ENCODE data around the gene MYBPC3. TPM values are rescaled to one million over a fixed set of nuclear protein-coding genes. Genes with fewer than 3 reads are reported as not detected.

The MYBPC3 gene
- total and polyA plus RNA-seq, 4 donors: 0.89 to 3.4 (median 1.0) TPM

GRCh38 chr11:47378010-47378835, 25.7 kb upstream of the MYBPC3 start, which contains the start of gene SPI1:
TSS of gene SPI1 (minus strand) at chr11:47378547. CDS start at chr11:47378353, 194 bp downstream.
- no peak for DNase-seq

GRCh38 chr11:47377571-47378009, 25.1 kb upstream of the MYBPC3 start:
- 34 to 67% methylated on average over 5 of the region's 5 CpGs for WGBS, 2 donors
- ATAC-seq (ENCODE audit: insufficient read depth, low FRiP score) (no peak), DNase-seq (no peak)
- Histone ChIP-seq H3K4me1 (ENCODE audit: control insufficient read depth in 5 of 5, insufficient read depth in 5 of 5, low read length in 5 of 5) (peaks cover 0 to 2% (median 0%) of the 10 kb centered on the region in 5 donors), H3K27ac (ENCODE audit: low read depth in 1 of 2, low read length in 1 of 2) (peak overlapping the region in 1 of 2 donors; percentile 87), H3K4me3 (peak overlapping the region; percentile 29), H3K36me3 (ENCODE audit: control insufficient read depth in 4 of 4, insufficient read depth in 4 of 4, low read length in 4 of 4) (no peaks in the 10 kb centered on the region), H3K9ac (ENCODE audit: insufficient read depth in 1 of 2, low read length in 2 of 2) (no peak overlapping the region), H3K9me3 (ENCODE audit: control insufficient read depth in 4 of 4, insufficient read depth in 3 of 4, low read length in 3 of 4) (no peaks in the 10 kb centered on the region), H3K27me3 (ENCODE audit: control insufficient read depth in 3 of 3, insufficient read depth in 3 of 3, low read length in 2 of 3) (no peaks in the 10 kb centered on the region)
- no peak for TF ChIP-seq CTCF (IDR thresholded peaks at IDR 0.05; ENCODE audit: control extremely low read depth, extremely low read depth)

More at GRCh38 chr11:47378010-47378835, 25.7 kb upstream of the MYBPC3 start, which contains the start of gene SPI1:
- H3K36me3 ChIP-seq (ENCODE audit: control insufficient read depth in 4 of 4, insufficient read depth in 4 of 4, low read length in 4 of 4): no peaks in the 10 kb centered on the region
- no peaks in the 10 kb centered on the region for H3K27me3 ChIP-seq (ENCODE audit: control insufficient read depth in 3 of 3, insufficient read depth in 3 of 3, low read length in 2 of 3)
- no peak for TF ChIP-seq CTCF (IDR thresholded peaks at IDR 0.05; ENCODE audit: control extremely low read depth, extremely low read depth)
- no peaks in the 10 kb centered on the region for H3K9me3 ChIP-seq (ENCODE audit: control insufficient read depth in 4 of 4, insufficient read depth in 3 of 4, low read length in 3 of 4)
- H3K4me3 ChIP-seq: peak within 1 kb of the TSS; percentile 29
- peak within 1 kb of the TSS in 1 of 2 donors; percentile 87 for H3K27ac ChIP-seq (ENCODE audit: low read depth in 1 of 2, low read length in 1 of 2)
- WGBS, 2 donors: 30 to 65% methylated on average over 31 of the region's 31 CpGs
- ATAC-seq (ENCODE audit: insufficient read depth, low FRiP score): peak; percentile 56
- no peak within 1 kb of the TSS for H3K9ac ChIP-seq (ENCODE audit: insufficient read depth in 1 of 2, low read length in 2 of 2)
- H3K4me1 ChIP-seq (ENCODE audit: control insufficient read depth in 5 of 5, insufficient read depth in 5 of 5, low read length in 5 of 5): peaks cover 0 to 2% (median 0%) of the 10 kb centered on the region in 5 donors

GRCh38 chr11:47376525-47377371, 24.2 kb upstream of the MYBPC3 start:
- DNase-seq (no peak), ATAC-seq (ENCODE audit: insufficient read depth, low FRiP score) (peak; percentile 13)
- 20 to 47% methylated on average over 14 of the region's 14 CpGs for WGBS, 2 donors
- no peaks in the 10 kb centered on the region for H3K27me3 ChIP-seq (ENCODE audit: control insufficient read depth in 3 of 3, insufficient read depth in 3 of 3, low read length in 2 of 3)
- H3K9me3 ChIP-seq (ENCODE audit: control insufficient read depth in 4 of 4, insufficient read depth in 3 of 4, low read length in 3 of 4): no peaks in the 10 kb centered on the region
- H3K4me1 ChIP-seq (ENCODE audit: control insufficient read depth in 5 of 5, insufficient read depth in 5 of 5, low read length in 5 of 5): peaks cover 0 to 2% (median 0%) of the 10 kb centered on the region in 5 donors
- H3K36me3 ChIP-seq (ENCODE audit: control insufficient read depth in 4 of 4, insufficient read depth in 4 of 4, low read length in 4 of 4): no peaks in the 10 kb centered on the region
- peak overlapping the region in 1 of 2 donors; percentile 87 for H3K27ac ChIP-seq (ENCODE audit: low read depth in 1 of 2, low read length in 1 of 2)
- no peak overlapping the region for H3K4me3 ChIP-seq
- no peak overlapping the region for H3K9ac ChIP-seq (ENCODE audit: insufficient read depth in 1 of 2, low read length in 2 of 2)
- no peak for TF ChIP-seq CTCF (IDR thresholded peaks at IDR 0.05; ENCODE audit: control extremely low read depth, extremely low read depth)
